Measurements from ENCODE around the gene KIAA1755. TPM values are rescaled to one million over a fixed set of nuclear protein-coding genes. Genes with fewer than 3 reads are reported as not detected.

The KIAA1755 gene
- total RNA-seq, 1 experiment from 2014 or later, result 0.17 TPM

GRCh38 chr20:38200646-38201045 is 59.9 kb downstream of the KIAA1755 start:
- Histone ChIP-seq H4K5ac (ENCODE audit: insufficient read length, low read depth, low read length) (no peak overlapping the region), H4K20me1 (ENCODE audit: control insufficient read depth, insufficient read depth, insufficient read length) (no peaks in the 10 kb centered on the region), H4K91ac (ENCODE audit: insufficient read length, low read depth, low read length) (no peak overlapping the region), H2BK12ac (ENCODE audit: insufficient read length, low read depth, low read length) (no peak overlapping the region), H2BK20ac (ENCODE audit: low read depth, low read length, poor library complexity, severe bottlenecking) (no peak overlapping the region), H2BK120ac (ENCODE audit: low read depth, low read length, poor library complexity, severe bottlenecking) (no peak overlapping the region), H2BK15ac (ENCODE audit: low read depth, low read length) (no peak overlapping the region), H3K23me2 (ENCODE audit: insufficient read length, low read depth, low read length, poor library complexity, severe bottlenecking) (no peaks in the 10 kb centered on the region), H3K56ac (ENCODE audit: insufficient read length, low read depth, low read length) (no peak overlapping the region), H3T11ph (ENCODE audit: low read length) (no peak overlapping the region), H3K4ac (ENCODE audit: low read depth, low read length) (no peak overlapping the region), H3K27ac (ENCODE audit: insufficient read length, low read depth, low read length) (no peak overlapping the region), H4K8ac (replicated peaks; ENCODE audit: insufficient read length, low read depth, low read length) (no peak overlapping the region), H3K23ac (ENCODE audit: insufficient read length, low read depth, low read length) (no peak overlapping the region), H3K14ac (ENCODE audit: insufficient read depth, low read length) (no peak overlapping the region), H3K9me3 (ENCODE audit: control insufficient read depth, low read depth, low read length) (no peaks in the 10 kb centered on the region), H3K4me1 (ENCODE audit: insufficient read depth, low read length) (no peaks in the 10 kb centered on the region), H3K79me2 (ENCODE audit: insufficient read depth, low read length) (no peaks in the 10 kb centered on the region), H3K9ac (ENCODE audit: extremely low read depth, insufficient read length, low read length) (no peak overlapping the region), H2AFZ (ENCODE audit: low read length) (no peak overlapping the region), H3K4me2 (ENCODE audit: insufficient read depth, insufficient read length, low read length) (no peak overlapping the region), H3K79me1 (ENCODE audit: insufficient read depth, low read depth, low read length, poor library complexity, severe bottlenecking) (no peaks in the 10 kb centered on the region), H2BK5ac (ENCODE audit: insufficient read length, low read length) (no peak overlapping the region), H3K18ac (ENCODE audit: insufficient read length, low read depth, low read length) (no peak overlapping the region), H2AK5ac (ENCODE audit: insufficient read length, low read length) (no peak overlapping the region), H3K27me3 (ENCODE audit: insufficient read depth, low read length) (no peaks in the 10 kb centered on the region)
- Mint-ChIP-seq H3K9me3 (no peaks in the 10 kb centered on the region), H3K36me3 (ENCODE audit: insufficient read depth in 1 of 3, low read depth in 3 of 3) (no peaks in the 10 kb centered on the region), H3K27ac (no peak overlapping the region), H3K4me3 (no peak overlapping the region), H3K4me1 (peaks cover 11 to 17% of the 10 kb centered on the region in 2 experiments), H3K27me3 (ENCODE audit: low read depth) (peaks cover 9% of the 10 kb centered on the region)
- TF ChIP-seq CTCF (conservative IDR thresholded peaks at IDR 0.05), result no peak
- DNase-seq, result no peak
- no CpG with 5 or more reads among the region's 3 CpGs for WGBS (ENCODE audit: extremely low coverage, insufficient read length, low lambda C conversion rate)

All from H9 (cell line).